GM12801 (cell line): ENCODE data around the gene BUB3.

Experiments used
- CTCF ChIP-seq: IDR thresholded peaks from one replicate; pipeline ENCODE4 v1.5.1; 2011; ENCODE audit warnings: control low read depth; ENCODE audit not compliant: insufficient read length; ENCODE audit errors: extremely low read depth

BUB3 gene

GRCh38 chr10:123154092-123154710 lies at the start of gene BUB3:
TSS of gene BUB3 (plus strand) at chr10:123154402. CDS start at chr10:123154918, 516 bp downstream.
- no peak for TF ChIP-seq CTCF

- no peak for TF ChIP-seq CTCF
These were observed 44.7 kb upstream of the BUB3 start for GRCh38 chr10:123109466-123109865.

- TF ChIP-seq CTCF: no peak
These were observed 36.4 kb upstream of the BUB3 start for GRCh38 chr10:123117644-123118417.

GRCh38 chr10:123119081-123119480 lies 35.1 kb upstream of the BUB3 start:
- no peak for TF ChIP-seq CTCF

DNA sequence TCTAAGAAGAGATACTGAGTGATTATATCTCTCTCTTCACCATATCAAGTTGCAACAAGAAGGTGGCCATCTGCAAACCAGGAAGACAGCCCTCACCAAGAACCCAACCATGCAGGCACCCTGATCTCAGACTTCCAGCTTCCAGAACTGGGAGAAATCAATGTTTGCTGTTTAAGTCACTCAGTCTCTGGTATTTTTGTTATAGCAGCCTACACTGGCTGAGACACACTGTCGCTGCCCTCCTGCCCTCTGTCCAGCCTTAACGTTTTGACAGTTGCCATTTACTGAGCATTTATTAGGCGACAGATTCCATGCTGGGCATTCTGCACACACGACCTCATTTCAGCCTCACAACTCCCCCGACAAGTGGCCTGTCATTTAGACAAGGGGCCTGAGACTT lies 28.0 kb upstream of the BUB3 start:
- TF ChIP-seq CTCF: no peak

DNA sequence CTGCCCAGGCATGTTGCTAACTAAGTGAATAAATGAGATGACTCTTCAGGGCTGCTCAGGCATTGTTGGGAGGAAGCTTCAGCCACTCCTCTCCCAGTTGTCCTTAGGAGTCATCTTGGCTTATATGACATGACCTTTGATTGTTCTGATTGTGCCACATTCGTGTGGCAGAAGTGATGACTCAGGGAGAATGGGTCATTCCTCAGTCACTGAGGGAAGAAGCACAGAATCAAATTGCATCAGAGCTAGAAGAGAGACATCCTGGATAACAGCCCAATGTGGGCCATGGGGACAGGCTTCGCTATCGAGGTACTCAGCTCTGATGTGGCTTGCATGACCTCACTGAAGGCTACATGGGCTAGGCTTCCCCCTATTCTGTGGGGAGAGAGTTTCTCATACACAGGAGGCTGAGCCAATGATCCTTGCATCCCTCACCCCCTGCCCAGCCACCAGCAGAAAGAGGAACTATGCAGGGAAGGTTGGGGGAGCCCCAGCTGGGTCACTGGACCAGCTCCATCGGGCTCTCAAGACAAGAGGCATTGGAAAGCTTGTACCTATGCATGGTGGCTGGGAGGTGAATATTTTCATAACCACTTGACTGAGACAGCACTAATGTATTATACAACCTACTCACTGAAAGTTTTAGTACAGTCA lies 24.5 kb upstream of the BUB3 start:
- no peak for TF ChIP-seq CTCF
